Motor neuron (in vitro differentiated cells): ENCODE data around the gene SGCB. TPM values are rescaled to one million over a fixed set of nuclear protein-coding genes. Genes with fewer than 3 reads are reported as not detected.
"Not testable (repeated sequence)": the region's sequence is repeated elsewhere in the genome, so short reads cannot be mapped to it uniquely, and the experiment has no call there.

Experiments used
- ATAC-seq, 8 experiments: fragments of 200-7000 bp; cut with Tn5 transposase; replicated peaks in 6 of 8; 2 replicates each; pipeline ENCODE4 v1.8.0; 2021; ENCODE audit warnings: mild to moderate bottlenecking in 8 of 8, moderate library complexity in 8 of 8
- H3K27ac ChIP-seq, 2 donors: fragments of 250-450 bp; sonication (Bioruptor Pico); 2 replicates each; pipeline ENCODE4 v1.9.0; 2021; ENCODE audit warnings: antibody characterized with exemption in 2 of 2, mild to moderate bottlenecking in 2 of 2, moderate library complexity in 1 of 2
- H3K4me1 ChIP-seq, 2 donors: fragments of 250-450 bp; sonication (Bioruptor Pico); replicated peaks in 1 of 2; 2 replicates each; pipeline ENCODE4 v1.6.1; 2021; ENCODE audit warnings: antibody characterized with exemption in 2 of 2, mild to moderate bottlenecking in 2 of 2, moderate library complexity in 1 of 2
- H3K4me3 ChIP-seq, 5 donors: fragments of 250-450 bp; sonication (Bioruptor Pico); 2 replicates each; pipeline ENCODE4 v1.9.0; 2021; ENCODE audit warnings: antibody characterized with exemption in 5 of 5, mild to moderate bottlenecking in 5 of 5, moderate library complexity in 4 of 5
- WGBS, 10 experiments: fragments of 450-650 bp; shearing (Covaris generic); methylation state at CpG; one replicate each; pipeline ENCODE4 v1.0.0; 2022; 5-methylcytosine and 5-hydroxymethylcytosine counted together
- in situ Hi-C, 9 experiments: fragments of 400-800 bp; cut with MboI; loops; one replicate each; pipeline ENCODE4 v1.15.0; 2021; ENCODE audit warnings: low sequenced_read_pairs in 9 of 9, low pct_unique_long_range_greater_than_20kb in 2 of 9; ENCODE audit not compliant: unreplicated experiment in 9 of 9
- total RNA-seq, 8 experiments: library from RNA; unstranded; fragments of 300-600 nt; gene quantifications; 2 replicates each; pipeline versions ENCODE4 v1.2.3 to v1.2.4, GENCODE V29; 2022

Gene SGCB, protein sequence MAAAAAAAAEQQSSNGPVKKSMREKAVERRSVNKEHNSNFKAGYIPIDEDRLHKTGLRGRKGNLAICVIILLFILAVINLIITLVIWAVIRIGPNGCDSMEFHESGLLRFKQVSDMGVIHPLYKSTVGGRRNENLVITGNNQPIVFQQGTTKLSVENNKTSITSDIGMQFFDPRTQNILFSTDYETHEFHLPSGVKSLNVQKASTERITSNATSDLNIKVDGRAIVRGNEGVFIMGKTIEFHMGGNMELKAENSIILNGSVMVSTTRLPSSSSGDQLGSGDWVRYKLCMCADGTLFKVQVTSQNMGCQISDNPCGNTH
- 10 to 100 TPM; 13.4 to 45.9 (median 25.7) TPM for total RNA-seq

GRCh38 chr4:52038103-52038912 lies at the start of gene SGCB:
Gene SGCB, minus strand, starts transcription at chr4:52038299. Its CDS starts 40 bp downstream, at chr4:52038259.
- ATAC-seq, result peak; percentile 95 to 98 (median 96)
- WGBS, 10 experiments, result 0 to 69% (median 33%) methylated on average over 2 to 17 of the region's 70 CpGs; no CpG with 5 or more reads in 3 of the 10 experiments
- peak within 1 kb of the TSS; percentile 53 to 82 (median 66) for H3K4me3 ChIP-seq
- in situ Hi-C loops, result no loop called here
- H3K4me1 ChIP-seq, result peaks cover 12 to 27% of the 10 kb centered on the region in 2 donors
- H3K27ac ChIP-seq, result peak within 1 kb of the TSS; percentile 79 to 83

GRCh38 chr4:52086425-52086824 lies 48.3 kb upstream of the SGCB start:
- H3K27ac ChIP-seq, H3K4me3 ChIP-seq, H3K4me1 ChIP-seq, in situ Hi-C loops, ATAC-seq: not testable (repeated sequence)
- WGBS, 10 experiments, result 60 to 100% (median 89%) methylated on average over 1 of the region's 1 CpG; no CpG with 5 or more reads in 4 of the 10 experiments

DNA sequence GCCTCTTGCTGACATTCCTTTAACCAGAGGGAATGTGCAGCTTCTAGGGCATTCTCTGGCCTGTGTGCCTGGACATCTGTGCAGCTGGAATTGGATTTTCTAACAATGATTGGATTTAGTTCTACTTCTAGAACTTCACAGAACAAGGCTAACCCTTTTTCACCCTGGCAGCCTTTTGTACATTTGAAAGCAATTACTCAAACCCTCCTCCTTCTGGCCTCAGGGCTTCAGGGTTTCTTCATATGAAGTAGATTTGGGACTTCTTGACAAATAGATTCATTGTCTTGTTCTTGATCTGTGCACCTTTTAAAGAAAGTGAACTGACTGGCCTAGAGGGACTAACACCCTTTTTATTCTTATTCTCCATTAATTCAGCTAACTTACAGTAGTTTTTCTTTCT lies 43.1 kb upstream of the SGCB start:
- H3K4me1 ChIP-seq, result no peaks in the 10 kb centered on the region
- H3K27ac ChIP-seq, result no peak overlapping the region
- no peak overlapping the region for H3K4me3 ChIP-seq
- in situ Hi-C loops, result no loop called here
- ATAC-seq, result no peak

- Histone ChIP-seq H3K4me1 (no peaks in the 10 kb centered on the region), H3K4me3 (no peak overlapping the region), H3K27ac (no peak overlapping the region)
- 14 to 33% (median 30%) methylated on average over 1 to 2 of the region's 2 CpGs; no CpG with 5 or more reads in 3 of the 10 experiments for WGBS, 10 experiments
- peak in 2 of 8 experiments; percentile 93 to 95 for ATAC-seq
- in situ Hi-C loops, result no loop called here
Measured at GRCh38 chr4:52079659-52080058, 41.6 kb upstream of the SGCB start.

GRCh38 chr4:52076731-52077130 lies 38.6 kb upstream of the SGCB start:
- H3K4me1 ChIP-seq, result no peaks in the 10 kb centered on the region
- peak in 5 of 8 experiments; percentile 57 to 88 (median 86) for ATAC-seq
- in situ Hi-C loops, result no loop called here
- H3K27ac ChIP-seq, result no peak overlapping the region
- 20 to 89% (median 57%) methylated on average over 1 to 21 of the region's 26 CpGs; no CpG with 5 or more reads in 3 of the 10 experiments for WGBS, 10 experiments
- peak overlapping the region in 3 of 5 donors; percentile 7 to 31 (median 15) for H3K4me3 ChIP-seq

GRCh38 chr4:52071791-52072546 lies 33.9 kb upstream of the SGCB start:
- ATAC-seq, result no peak
- Histone ChIP-seq H3K27ac (no peak overlapping the region), H3K4me3 (no peak overlapping the region), H3K4me1 (no peaks in the 10 kb centered on the region)
- in situ Hi-C loops, result no loop called here
- WGBS, 10 experiments, result 72 to 100% (median 88%) methylated on average over 1 to 9 of the region's 10 CpGs; no CpG with 5 or more reads in 1 of the 10 experiments

- Histone ChIP-seq H3K4me1 (no peaks in the 10 kb centered on the region), H3K27ac (no peak overlapping the region), H3K4me3 (no peak overlapping the region)
- in situ Hi-C loops, result no loop called here
- WGBS, 10 experiments, result 18 to 100% (median 80%) methylated on average over 1 of the region's 1 CpG; no CpG with 5 or more reads in 1 of the 10 experiments
- ATAC-seq, result no peak
Measured at GRCh38 chr4:52069571-52069970, 31.5 kb upstream of the SGCB start.

GRCh38 chr4:52059372-52059771 lies 21.3 kb upstream of the SGCB start:
- 60 to 93% (median 81%) methylated on average over 1 to 3 of the region's 3 CpGs; no CpG with 5 or more reads in 3 of the 10 experiments for WGBS, 10 experiments
- no peak overlapping the region for H3K27ac ChIP-seq
- no peaks in the 10 kb centered on the region for H3K4me1 ChIP-seq
- no peak overlapping the region for H3K4me3 ChIP-seq
- ATAC-seq, result no peak
- in situ Hi-C loops, result no loop called here

DNA sequence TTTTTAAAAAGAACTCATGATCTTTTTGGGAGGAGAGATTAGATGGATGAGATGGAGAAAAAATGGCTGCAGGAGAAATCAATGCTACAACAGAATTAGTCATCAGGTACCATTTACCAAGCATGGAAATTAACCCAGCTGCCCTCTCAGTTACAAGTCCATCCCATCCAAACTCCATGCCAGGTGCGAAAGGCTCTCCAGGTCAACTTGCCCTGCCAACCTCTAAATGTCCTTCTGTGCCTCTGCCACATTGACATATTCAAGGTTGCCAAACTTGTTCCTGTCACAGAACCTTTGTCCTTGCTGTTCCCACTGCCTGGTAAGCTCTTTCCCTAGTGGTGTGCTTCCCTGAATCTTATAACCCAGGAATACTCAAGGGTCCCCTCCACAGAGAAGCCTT lies 20.2 kb upstream of the SGCB start:
- ATAC-seq, result no peak
- H3K4me1 ChIP-seq, result no peaks in the 10 kb centered on the region
- H3K4me3 ChIP-seq, result no peak overlapping the region
- 89 to 100% (median 100%) methylated on average over 1 of the region's 1 CpG; no CpG with 5 or more reads in 7 of the 10 experiments for WGBS, 10 experiments
- in situ Hi-C loops, result no loop called here
- no peak overlapping the region for H3K27ac ChIP-seq

DNA sequence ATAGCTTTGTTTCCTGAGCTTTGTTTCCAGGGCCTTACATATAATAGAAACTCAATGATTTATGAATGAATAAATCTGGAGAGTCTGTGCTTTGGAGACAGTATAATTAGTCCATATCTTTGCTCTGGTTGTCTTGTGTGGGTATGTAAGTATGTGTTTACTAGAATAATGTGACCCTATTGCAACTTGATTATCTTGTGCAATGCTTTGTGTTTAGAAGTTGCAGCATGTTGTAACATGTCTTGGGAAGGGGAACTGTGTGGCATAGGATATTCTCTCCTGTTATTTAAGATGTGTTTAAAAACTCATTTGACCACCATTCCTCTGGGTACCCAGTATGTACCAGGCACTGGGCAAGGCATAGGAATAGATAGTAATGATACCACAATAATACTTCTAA lies 19.1 kb upstream of the SGCB start:
- peak in 2 of 8 experiments; percentile 26 to 49 for ATAC-seq
- H3K4me1 ChIP-seq, result peaks cover 4% of the 10 kb centered on the region in 2 donors
- in situ Hi-C loops, result no loop called here
- no peak overlapping the region for H3K4me3 ChIP-seq
- no peak overlapping the region for H3K27ac ChIP-seq

DNA sequence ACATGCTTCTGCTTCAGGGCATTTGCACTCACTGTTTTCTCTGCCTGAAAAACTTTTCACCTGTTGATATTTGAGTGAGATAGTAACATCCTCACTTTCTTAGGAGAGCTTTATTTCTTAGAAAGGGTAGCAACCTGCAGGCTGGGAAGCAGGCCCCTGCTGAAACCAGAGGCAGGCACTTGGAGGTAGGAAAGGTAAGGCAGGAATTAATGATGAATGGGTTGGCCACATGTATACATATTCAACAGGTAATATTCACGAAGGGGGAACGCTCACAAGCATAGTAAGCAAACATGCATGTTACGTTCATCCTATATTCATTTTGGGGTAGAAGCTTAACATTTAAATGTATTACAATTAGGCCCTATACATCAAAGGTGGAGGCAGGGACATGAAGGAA lies 16.2 kb upstream of the SGCB start:
- no peak for ATAC-seq
- Histone ChIP-seq H3K27ac (no peak overlapping the region), H3K4me3 (no peak overlapping the region), H3K4me1 (peaks cover 7 to 9% of the 10 kb centered on the region in 2 donors)
- in situ Hi-C loops, result no loop called here
- 60 to 100% (median 95%) methylated on average over 1 to 3 of the region's 3 CpGs; no CpG with 5 or more reads in 2 of the 10 experiments for WGBS, 10 experiments

DNA sequence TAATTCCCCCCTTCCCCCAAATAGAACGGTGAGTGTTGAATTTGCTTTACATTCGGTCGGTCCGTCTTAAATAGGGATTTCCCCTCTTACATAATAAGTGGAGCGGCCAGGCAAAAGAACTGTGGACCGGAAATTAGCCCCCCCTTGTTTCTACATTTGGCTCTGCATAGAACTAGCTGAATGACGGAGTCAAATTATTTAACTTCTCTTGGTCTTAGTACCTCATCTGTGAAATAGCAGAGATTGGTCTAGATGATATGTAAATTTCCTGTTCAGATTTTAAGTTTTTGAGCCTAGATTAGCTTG lies 14.3 kb upstream of the SGCB start:
- in situ Hi-C loops, result no loop called here
- Histone ChIP-seq H3K4me1 (peaks cover 7 to 9% of the 10 kb centered on the region in 2 donors), H3K27ac (no peak overlapping the region), H3K4me3 (peak overlapping the region; percentile 45 to 81 (median 51))
- WGBS, 10 experiments, result 17 to 76% (median 36%) methylated on average over 1 to 7 of the region's 7 CpGs; no CpG with 5 or more reads in 2 of the 10 experiments
- peak in 1 of 8 experiments; percentile 2 for ATAC-seq
